Adrenal gland (tissue), 12 donors: ENCODE data around the gene ADAMTS18. TPM values are rescaled to one million over a fixed set of nuclear protein-coding genes. Genes with fewer than 3 reads are reported as not detected.

Source experiments
- DNase-seq, 7 donors: peaks; one replicate each; pipeline ENCODE4 v3.0.0-alpha.2; 2019 to 2020
- H3K27ac ChIP-seq, 5 donors: fragments of 200-600 bp; sonication (generic) in 4 of 5; 1 replicate in 3 of 5; 2 replicates in 2 of 5; pipeline versions ENCODE4 v1.5.1 to v1.8.0; 2016 to 2020; ENCODE audit warnings: mild to moderate bottlenecking in 1 of 5
- H3K27me3 ChIP-seq: fragments of 200-600 bp; 2 replicates; pipeline ENCODE4 v1.8.0; 2021
- H3K36me3 ChIP-seq, 2 donors: fragments of 200-600 bp; replicated peaks in 1 of 2; 1 replicate in 1 of 2; 2 replicates in 1 of 2; pipeline versions ENCODE4 v1.5.1 to v1.8.0; 2018 to 2022
- H3K4me1 ChIP-seq, 2 donors: fragments of 200-600 bp; replicated peaks in 1 of 2; 1 replicate in 1 of 2; 2 replicates in 1 of 2; pipeline versions ENCODE4 v1.5.1 to v1.8.0; 2018 to 2021
- H3K4me3 ChIP-seq, 4 donors: fragments of 200-600 bp; sonication (generic) in 3 of 4; one replicate each; pipeline ENCODE4 v1.5.1; 2016 to 2018
- H3K9me3 ChIP-seq, 3 donors: fragments of 200-600 bp; sonication (generic) in 1 of 3; replicated peaks in 1 of 3; 1 replicate in 2 of 3; 2 replicates in 1 of 3; pipeline versions ENCODE4 v1.5.1 to v1.8.0; 2016 to 2021
- POLR2A ChIP-seq, 2 donors: fragments of 450-650 bp; IDR thresholded peaks; one replicate each; pipeline ENCODE4 v1.6.1; 2017; ENCODE audit warnings: antibody characterized with exemption in 2 of 2, mild to moderate bottlenecking in 2 of 2, moderate library complexity in 1 of 2
- WGBS, 4 donors: extraction: QIAGEN DNeasy Blood & Tissue Kit in 2 of 4; methylation state at CpG; one replicate each; pipeline versions ENCODE4 v1.1.5 to v1.1.7; 2013 to 2017; 5-methylcytosine and 5-hydroxymethylcytosine counted together
- intact Hi-C, 2 donors: fragments of 100-400 bp; cut with DNase I; formaldehyde crosslinking; loops; one replicate each; pipeline versions ENCODE4 v1.14.1 to v1.15.0; 2022 to 2023
- polyA plus RNA-seq, 3 donors: library from polyadenylated mRNA; stranded (reverse); fragments of 200-250 nt in 2 of 3; fragments of 350-450 nt in 1 of 3; fragmentation: Illumina TruSeq in 1 of 3; extraction: RNeasy Lipid Tissue Mini Kit (QIAGEN cat#74804) in 1 of 3; gene quantifications; one replicate each; pipeline ENCODE4 v1.2.3, GENCODE V29; 2013 to 2014
- total RNA-seq, 9 donors: library from RNA; depleted of rRNA in 4 of 9; stranded (reverse); fragments of >200 nt in 4 of 9; fragments of 120-200 nt in 1 of 9; fragmentation: NEBNext Ultra II Directional in 1 of 9; extraction: Animal tissue kit (Norgen Biotek cat#: 25700) in 1 of 9; gene quantifications; one replicate each; pipeline versions ENCODE4 v1.1.0 to v1.2.4, GENCODE V29; 2013 to 2023
- TF ChIP-seq, protein P1 (sequence below), 6 experiments: fragments of 450-650 bp in 4 of 6; fragments of 200-600 bp in 2 of 6; sonication (generic) in 1 of 6; IDR thresholded peaks; 1 replicate in 5 of 6; 2 replicates in 1 of 6; pipeline versions ENCODE4 v1.5.1 to v1.8.0; 2016 to 2021; ENCODE audit warnings: antibody characterized with exemption in 6 of 6, mild to moderate bottlenecking in 2 of 6, moderate library complexity in 1 of 6
- donor health status: healthy with polysubstance abuse.
- donor health status: Bipolar disorder and iron deficiency.
- donor health status: DM: yes; HTN: yes; CAD: no.
- donor health status: DM: no; HTN: no; CAD: no.
- donor health status: DM: no; HTN: no; CAD: no.
- donor health status: DM: yes; HTN: yes; CAD: no.

The ADAMTS18 gene
- total and polyA plus RNA-seq, 12 donors, result 0.10 to 0.32 (median 0.11) TPM; not detected in 9

DNA sequence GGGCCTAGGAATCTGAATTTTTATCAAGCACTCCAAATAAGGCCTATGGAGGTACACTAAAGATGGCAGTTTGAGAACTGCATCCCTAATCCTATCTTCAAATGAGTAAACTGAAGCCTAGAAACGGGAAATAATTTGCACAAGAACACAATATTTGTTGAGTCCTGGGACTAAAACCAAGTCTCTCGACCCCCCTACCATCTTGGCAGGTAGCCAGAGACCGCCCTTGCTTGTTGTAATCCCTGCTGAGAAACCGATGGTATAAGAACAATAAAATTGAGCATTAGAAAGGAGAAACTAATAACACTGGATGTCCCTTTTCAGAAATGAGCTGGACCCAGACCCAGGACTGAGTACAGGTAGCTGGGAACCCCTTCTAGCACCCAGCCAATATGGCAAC lies 24.4 kb downstream of the ADAMTS18 start:
- H3K27me3 ChIP-seq, result no peaks in the 10 kb centered on the region
- DNase-seq, result no peak
- no peak for TF ChIP-seq POLR2A (IDR thresholded peaks at IDR 0.05)
- 55 to 76% (median 74%) methylated on average over 4 of the region's 4 CpGs for WGBS, 4 donors
- intact Hi-C loops, result no loop called here
- H3K4me1 ChIP-seq, result no peaks in the 10 kb centered on the region
- no peak overlapping the region for H3K27ac ChIP-seq
- H3K9me3 ChIP-seq, result peaks cover 0 to 4% (median 0%) of the 10 kb centered on the region in 3 donors
- no peaks in the 10 kb centered on the region for H3K36me3 ChIP-seq
- no peak overlapping the region for H3K4me3 ChIP-seq

DNA sequence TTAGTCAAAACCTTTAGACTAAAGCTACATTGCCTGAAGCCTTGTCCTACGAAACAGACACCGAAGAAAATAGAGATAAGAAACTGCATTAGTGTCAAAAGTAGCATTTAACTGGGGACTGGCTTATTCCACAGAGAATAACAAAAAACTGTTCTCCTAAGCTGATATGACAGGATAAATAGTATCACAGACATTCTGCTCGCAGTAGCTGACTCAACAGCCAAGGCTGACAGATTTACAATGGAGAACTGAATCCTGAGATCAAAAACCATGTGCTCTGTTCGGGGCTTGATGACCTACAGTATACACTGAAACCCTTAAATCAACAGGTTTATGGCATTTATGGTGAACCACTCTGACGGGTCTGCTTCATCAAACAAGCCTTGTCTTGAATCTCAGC lies 25.5 kb downstream of the ADAMTS18 start:
- no peak overlapping the region for H3K27ac ChIP-seq
- WGBS, 4 donors, result 21 to 35% (median 27%) methylated on average over 5 of the region's 5 CpGs
- H3K4me1 ChIP-seq, result no peaks in the 10 kb centered on the region
- no peaks in the 10 kb centered on the region for H3K27me3 ChIP-seq
- no peaks in the 10 kb centered on the region for H3K36me3 ChIP-seq
- DNase-seq, result no peak
- TF ChIP-seq, protein P1, sequence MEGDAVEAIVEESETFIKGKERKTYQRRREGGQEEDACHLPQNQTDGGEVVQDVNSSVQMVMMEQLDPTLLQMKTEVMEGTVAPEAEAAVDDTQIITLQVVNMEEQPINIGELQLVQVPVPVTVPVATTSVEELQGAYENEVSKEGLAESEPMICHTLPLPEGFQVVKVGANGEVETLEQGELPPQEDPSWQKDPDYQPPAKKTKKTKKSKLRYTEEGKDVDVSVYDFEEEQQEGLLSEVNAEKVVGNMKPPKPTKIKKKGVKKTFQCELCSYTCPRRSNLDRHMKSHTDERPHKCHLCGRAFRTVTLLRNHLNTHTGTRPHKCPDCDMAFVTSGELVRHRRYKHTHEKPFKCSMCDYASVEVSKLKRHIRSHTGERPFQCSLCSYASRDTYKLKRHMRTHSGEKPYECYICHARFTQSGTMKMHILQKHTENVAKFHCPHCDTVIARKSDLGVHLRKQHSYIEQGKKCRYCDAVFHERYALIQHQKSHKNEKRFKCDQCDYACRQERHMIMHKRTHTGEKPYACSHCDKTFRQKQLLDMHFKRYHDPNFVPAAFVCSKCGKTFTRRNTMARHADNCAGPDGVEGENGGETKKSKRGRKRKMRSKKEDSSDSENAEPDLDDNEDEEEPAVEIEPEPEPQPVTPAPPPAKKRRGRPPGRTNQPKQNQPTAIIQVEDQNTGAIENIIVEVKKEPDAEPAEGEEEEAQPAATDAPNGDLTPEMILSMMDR (IDR thresholded peaks at IDR 0.05), result no peak
- intact Hi-C loops, result no loop called here
- peaks cover 0 to 4% (median 0%) of the 10 kb centered on the region in 3 donors for H3K9me3 ChIP-seq
- H3K4me3 ChIP-seq, result no peak overlapping the region

DNA sequence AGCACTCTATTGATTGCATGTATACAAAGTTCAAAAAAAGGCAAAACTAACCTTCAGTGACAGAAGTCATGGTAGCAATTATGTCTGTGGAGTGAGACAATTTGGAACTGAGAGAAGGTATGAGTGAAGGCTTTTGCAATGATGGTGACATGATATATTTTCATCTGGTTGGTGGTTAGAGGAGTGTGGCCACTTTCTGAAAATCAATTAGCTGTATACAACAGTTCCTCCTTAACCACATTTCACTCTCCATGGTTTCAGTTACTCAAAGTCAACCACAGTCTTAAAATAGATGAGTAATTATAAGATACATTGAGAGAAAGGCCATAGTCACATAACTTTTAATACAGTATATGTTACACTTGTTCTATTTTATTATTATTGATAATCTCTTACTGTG lies 26.2 kb downstream of the ADAMTS18 start:
- Histone ChIP-seq H3K9me3 (peaks cover 0 to 4% (median 0%) of the 10 kb centered on the region in 3 donors), H3K4me1 (no peaks in the 10 kb centered on the region), H3K27ac (no peak overlapping the region), H3K36me3 (no peaks in the 10 kb centered on the region), H3K4me3 (no peak overlapping the region), H3K27me3 (no peaks in the 10 kb centered on the region)
- no peak for DNase-seq
- TF ChIP-seq, protein P1 (IDR thresholded peaks at IDR 0.05), result no peak
- TF ChIP-seq POLR2A (IDR thresholded peaks at IDR 0.05), result no peak
- intact Hi-C loops, result no loop called here

DNA sequence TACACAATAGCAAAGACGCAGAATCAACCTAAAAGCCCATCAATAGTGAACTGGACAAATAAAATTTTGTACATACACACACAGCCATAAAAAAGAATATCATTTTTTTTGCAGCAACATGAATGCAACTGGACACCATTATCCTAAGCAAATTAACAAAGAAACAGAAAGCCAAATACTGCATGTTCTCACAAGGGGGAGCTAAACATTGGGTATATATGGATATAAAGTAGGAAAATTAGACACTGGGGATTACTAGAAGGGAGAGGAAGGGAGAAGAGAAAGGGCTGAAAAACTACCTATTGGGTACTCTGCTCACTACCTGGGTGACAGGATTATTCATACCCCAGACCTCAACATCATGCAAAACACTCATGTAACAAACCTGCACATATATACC lies 28.2 kb downstream of the ADAMTS18 start:
- Histone ChIP-seq H3K4me3 (no peak overlapping the region), H3K36me3 (no peaks in the 10 kb centered on the region), H3K4me1 (no peaks in the 10 kb centered on the region), H3K9me3 (peaks cover 0 to 4% (median 0%) of the 10 kb centered on the region in 3 donors), H3K27ac (no peak overlapping the region), H3K27me3 (no peaks in the 10 kb centered on the region)
- WGBS, 4 donors, result 69 to 89% (median 77%) methylated on average over 1 of the region's 1 CpG
- TF ChIP-seq POLR2A (IDR thresholded peaks at IDR 0.05), result no peak
- TF ChIP-seq, protein P1 (IDR thresholded peaks at IDR 0.05), result no peak
- no peak for DNase-seq
- intact Hi-C loops, result no loop called here

DNA sequence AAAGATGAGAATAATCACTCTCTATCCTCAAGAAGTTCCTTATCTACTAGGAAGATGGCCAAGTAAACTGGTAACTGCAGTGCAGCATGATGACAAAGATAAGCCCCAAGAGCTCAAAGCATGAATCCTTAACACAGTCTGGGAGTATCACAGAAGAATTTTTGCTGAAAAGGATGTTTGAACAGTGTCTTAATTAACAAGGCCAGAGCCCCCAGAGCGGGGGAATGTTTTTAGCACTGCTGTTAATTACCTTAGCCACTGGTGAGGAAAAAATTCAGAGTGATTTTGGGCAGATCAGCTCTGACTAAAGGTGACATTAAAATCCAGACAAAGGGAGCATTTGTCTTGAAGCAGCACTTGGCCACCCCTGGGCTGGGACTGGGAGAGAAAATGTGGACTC lies 30.1 kb downstream of the ADAMTS18 start:
- Histone ChIP-seq H3K4me3 (no peak overlapping the region), H3K4me1 (no peaks in the 10 kb centered on the region), H3K36me3 (no peaks in the 10 kb centered on the region), H3K27ac (no peak overlapping the region), H3K27me3 (no peaks in the 10 kb centered on the region), H3K9me3 (peaks cover 0 to 4% (median 0%) of the 10 kb centered on the region in 3 donors)
- no peak for DNase-seq
- intact Hi-C loops, result no loop called here
- WGBS, 4 donors, result 17 to 71% (median 68%) methylated on average over 1 of the region's 1 CpG
- TF ChIP-seq, protein P1 (IDR thresholded peaks at IDR 0.05), result no peak
- no peak for TF ChIP-seq POLR2A (IDR thresholded peaks at IDR 0.05)
